GM12892 (cell line): ENCODE measurements around the gene SERPINC1.

Experiments used
- POLR2AphosphoS5 ChIP-seq: IDR thresholded peaks from 2 replicates; pipeline ENCODE4 v1.6.1; 2011; ENCODE audit warnings: low read depth, low read length, control low read depth
- TAF1 ChIP-seq: IDR thresholded peaks from 2 replicates; pipeline ENCODE4 v1.6.1; 2011; ENCODE audit warnings: low read depth, mild to moderate bottlenecking, control low read depth, low read length, borderline replicate concordance

- TF ChIP-seq POLR2AphosphoS5 (no peak), TAF1 (no peak)
These were observed 59.7 kb downstream of the SERPINC1 start for GRCh38 chr1:173857363-173857917.
